ENCODE measurements around the gene IDI1.
"Not testable (repeated sequence)": the region's sequence is repeated elsewhere in the genome, so short reads cannot be mapped to it uniquely, and the experiment has no call there.

The IDI1 gene

DNA sequence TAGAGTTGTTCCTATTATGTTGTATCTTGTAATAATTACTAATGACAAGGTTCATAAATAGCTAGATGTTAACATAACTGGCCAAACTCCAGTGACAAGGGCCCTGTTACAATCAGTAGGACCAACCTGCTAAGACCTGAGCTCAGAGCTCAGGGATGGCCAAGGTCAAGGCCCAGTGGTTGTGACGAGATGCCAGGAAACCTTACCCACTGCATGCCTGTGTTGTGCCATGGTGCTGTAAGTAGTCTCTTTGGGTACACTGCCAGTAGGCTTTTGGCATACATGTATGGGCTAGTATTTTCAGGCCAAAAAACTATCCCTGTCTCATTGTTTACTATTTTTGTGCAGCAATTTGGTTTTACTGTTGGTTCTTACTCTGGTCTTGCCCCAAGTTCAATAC, 15.3 kb downstream of the IDI1 start:
- DNase-seq = no peak

DNA sequence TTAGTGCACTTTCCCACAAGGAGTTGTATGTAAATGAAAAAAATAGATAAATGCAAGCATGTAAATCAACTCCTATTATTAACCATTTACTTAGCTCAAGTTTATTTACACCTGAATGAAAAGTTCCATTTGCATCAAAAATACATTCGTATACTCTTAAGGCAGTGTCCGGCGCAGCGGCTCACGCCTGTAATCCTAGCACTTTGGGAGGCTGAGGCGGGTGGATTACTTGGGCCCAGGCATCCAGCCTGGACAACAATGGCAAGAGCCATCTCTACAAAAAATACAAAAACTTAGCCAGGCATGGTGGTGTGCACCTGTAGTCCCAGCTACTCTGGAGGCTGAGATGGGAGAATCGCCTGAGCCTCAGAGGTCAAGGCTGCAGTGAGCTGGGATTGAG, 19.1 kb downstream of the IDI1 start:
- DNase-seq = no peak

DNA sequence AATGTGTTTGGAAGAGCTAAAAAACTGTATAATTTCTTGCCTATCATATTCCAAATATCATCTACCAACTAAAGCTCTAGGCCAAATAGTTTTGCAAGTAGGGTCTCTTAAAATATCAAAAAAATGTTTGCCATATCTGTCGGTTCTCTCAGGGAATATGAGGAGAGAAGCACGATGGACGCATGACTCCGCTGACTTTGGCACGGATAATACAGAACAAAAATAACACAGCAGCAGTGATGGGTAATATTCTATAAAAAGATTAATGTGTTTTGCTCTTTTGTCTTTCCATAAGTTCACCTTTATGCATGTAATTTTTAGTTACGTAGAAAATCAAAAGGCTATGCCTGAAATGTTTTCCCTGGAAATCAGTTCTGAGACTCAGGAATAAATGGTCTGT, 22.3 kb downstream of the IDI1 start:
- DNase-seq = no peak

DNA sequence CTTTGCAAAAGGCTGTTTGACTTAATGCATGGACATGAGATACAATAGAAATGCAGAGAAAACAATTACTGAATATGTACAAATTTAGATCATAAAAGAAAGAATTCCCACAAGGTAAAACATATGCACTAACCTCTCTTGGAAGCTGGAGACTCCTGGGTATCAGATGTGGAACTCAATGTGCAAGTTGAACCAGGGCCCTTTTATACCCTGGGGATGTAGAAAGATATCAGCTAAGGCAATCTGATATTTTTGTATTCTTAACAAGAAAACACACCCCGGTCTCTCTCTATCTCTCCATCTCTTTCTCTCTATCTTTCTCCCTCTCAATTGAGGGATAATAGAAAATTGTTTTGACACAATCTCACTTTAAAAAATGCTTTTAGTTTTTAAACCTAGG, 23.2 kb downstream of the IDI1 start, which contains the start of gene IDI2:
Gene IDI2, minus strand, starts transcription at position 177 of the 400 bp plus-strand sequence. CDS start 1,136 bp downstream, outside the sequence.
- no peak for DNase-seq

DNA sequence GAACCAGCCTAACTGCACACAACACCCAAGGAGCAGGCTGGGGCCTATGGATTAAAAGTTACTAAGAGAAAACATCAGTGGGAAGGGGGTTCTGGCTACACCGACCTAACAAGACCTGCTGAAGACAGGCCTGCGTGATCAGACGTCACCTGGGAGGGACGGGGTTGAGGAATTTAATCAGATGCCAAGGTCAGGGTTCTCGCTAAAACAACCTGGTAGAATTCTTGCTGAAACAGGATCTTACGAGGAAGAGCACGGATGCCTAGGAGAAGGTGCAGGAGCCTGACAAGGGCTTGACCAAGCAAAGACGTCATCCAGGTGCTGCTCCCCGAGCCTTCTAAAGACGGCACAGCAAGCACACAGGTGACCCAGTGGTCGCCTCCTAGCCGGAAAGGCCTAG, 24.8 kb downstream of the IDI1 start:
- no peak for DNase-seq

DNA sequence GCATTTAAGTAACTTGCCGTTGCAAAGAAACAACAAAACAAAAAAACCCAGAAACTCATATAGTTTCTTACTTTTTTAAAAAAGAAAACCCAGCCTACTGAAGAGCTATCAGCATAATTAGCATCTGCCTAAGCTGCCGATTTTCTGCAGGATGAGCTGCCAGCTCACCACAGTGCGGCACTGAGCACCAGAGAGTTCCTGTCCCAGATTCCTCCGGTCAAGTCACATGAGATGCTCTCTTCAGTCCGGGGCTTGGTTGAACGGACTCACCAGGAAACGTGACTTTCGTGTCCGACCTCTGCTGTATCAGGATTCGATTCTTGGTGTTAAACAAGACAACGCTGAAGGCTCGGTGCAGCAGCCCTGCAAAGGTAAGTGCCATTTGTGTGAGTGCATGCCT, 26.5 kb downstream of the IDI1 start:
- no peak for DNase-seq

DNA sequence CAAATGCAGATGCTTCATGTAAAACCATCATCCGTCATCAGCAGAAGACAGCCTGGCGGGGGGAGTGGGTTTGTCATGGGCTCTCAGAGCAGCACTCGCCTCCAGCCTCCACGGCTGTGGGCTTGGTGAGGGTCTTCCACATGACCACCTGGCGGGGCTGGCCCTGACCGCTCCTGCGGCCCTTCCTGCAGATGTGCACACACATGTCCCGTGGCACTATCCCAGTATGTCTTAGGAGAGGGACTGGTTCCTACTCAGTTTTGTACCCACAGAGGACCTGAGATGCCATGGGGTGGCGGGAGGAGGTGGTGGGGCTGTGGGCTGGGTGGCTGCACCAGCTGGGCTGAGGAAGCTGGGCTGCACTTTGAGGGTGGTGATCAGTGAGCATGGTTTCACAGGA, 28.0 kb downstream of the IDI1 start:
- no peak for DNase-seq

DNA sequence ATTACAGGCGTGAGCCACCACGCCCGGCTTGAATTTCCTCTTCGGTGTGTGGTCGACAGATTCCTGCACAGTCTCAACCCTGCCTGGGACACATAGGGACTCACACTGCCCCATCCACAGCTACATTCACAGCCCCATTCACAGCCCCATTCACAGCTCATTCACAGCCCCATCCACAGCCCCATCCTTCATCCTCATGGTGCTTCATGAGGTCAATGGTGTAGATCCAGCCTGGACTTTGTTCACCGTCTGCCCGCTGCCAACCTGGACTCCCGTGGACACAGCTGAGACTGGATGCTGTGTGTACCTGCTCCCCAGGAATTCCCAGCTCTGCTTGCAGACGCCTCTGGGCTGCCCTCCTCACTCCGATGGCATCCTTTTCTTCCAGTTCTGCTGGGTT, 28.5 kb downstream of the IDI1 start:
- DNase-seq = no peak

DNA sequence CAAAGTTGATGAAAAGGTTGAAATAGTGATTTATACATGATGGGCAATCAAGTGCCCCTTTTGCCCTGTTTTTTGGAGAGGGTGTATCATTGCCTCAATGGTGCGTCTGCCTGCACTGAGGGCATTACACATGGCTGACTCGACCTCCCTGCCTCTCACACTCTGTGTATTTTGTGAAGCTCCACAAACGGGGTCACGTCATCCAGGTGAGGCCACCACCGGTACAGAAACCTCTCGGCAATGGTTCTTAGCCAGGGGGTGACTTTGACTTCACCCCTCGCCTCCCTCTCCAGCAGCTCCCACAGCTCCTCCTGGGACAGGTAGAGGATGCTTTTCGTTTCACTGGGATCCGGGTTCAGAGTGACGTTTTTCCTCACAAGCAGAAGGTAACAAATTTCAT, 29.6 kb downstream of the IDI1 start:
- DNase-seq = no peak

DNA sequence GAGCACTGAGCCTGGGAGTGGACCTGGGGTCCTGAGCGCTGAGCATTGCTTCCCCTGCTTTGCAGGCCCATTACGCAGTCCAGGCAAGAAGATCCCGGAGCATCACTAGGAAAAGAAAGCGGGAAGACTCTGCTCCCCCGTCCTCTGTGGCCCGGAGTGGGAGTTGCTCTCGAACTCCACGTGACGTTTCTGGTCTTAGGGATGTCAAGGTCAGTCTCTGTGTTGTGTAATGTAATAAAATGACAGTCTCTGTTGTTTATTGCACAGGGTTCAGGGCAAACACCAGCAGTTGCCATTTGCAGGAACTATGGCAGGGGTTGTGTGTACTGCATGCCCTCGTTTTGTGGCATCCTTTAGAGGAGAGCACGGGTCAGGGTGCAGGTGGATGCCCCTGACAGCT, 33.2 kb downstream of the IDI1 start:
- DNase-seq = no peak

DNA sequence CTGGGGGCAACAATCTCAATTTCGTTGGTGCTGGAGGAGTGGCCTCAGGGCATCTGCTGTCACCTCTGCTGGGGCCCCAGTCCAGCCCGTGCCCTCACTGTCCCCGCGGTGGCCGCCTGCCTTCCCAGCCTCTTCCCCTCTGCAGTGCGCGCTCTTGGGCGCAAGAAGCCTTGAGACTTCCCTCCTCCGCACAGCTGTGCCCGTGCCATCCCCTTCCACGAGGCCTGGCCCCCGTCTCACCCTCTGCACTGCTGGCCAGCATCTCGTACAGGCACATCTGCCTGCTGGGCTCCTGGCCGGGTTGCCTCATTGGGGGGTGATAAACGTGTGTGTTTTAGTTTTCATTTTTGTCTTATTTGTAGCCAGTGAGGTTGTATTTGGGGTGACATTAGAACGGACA, 37.2 kb downstream of the IDI1 start:
- no peak for DNase-seq

DNA sequence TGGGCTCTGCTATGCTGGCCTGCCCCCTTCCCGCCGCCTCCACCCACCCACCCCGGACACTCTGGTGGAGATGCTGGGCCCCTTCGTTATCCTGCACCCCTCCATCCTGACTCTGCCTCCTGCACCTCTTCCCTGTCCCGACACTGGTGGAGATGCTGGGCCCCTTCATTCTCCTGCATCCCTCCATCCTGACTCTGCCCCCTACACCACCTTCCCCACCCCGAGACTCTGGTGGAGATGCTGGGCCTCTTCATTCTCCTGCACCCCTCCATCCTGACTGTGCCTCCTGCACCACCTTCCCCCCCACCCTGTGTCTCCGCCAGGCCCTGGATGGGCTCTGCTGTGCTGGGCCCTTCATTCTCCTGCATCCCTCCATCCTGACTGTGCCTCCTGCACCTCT, 38.2 kb downstream of the IDI1 start:
- DNase-seq = no peak

DNA sequence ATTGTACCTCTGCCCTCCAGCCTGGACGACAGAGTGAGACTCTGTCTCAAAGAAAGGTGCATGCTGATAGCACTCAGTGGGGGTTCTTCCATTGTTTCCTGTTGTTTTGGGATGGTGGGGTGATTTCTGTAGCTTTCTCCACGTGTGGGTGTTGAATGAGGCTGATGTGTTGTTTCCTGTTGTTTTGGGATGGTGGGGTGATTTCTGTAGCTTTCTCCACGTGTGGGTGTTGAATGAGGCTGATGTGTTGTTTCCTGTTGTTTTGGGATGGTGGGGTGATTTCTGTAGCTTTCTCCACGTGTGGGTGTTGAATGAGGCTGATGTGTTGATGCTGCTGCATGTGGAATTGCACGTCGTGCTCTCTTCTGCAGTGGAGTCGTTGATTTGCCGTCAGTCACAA, 39.0 kb downstream of the IDI1 start:
- DNase-seq = not testable (repeated sequence)

DNA sequence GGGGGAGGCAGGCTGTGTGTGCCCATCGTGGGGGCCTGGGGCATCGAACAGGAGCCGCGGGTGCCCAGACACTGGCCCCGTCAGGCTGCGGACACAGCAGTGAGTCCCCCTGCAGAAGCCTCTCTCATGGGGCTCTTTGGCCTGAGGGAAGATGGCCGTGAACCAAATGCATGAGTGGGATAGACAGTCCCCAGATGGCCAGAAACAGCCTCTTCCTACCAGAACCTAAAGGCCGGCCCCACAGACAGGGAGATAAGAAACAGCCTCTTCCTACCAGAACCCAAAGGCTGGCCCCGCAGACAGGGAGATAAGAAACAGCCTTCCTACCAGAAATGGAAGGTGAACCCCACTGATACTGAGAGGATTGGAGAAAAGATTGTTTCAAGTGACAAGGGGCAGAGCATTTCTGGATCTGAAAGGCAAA, 39.8 kb downstream of the IDI1 start:
- no peak for DNase-seq

DNA sequence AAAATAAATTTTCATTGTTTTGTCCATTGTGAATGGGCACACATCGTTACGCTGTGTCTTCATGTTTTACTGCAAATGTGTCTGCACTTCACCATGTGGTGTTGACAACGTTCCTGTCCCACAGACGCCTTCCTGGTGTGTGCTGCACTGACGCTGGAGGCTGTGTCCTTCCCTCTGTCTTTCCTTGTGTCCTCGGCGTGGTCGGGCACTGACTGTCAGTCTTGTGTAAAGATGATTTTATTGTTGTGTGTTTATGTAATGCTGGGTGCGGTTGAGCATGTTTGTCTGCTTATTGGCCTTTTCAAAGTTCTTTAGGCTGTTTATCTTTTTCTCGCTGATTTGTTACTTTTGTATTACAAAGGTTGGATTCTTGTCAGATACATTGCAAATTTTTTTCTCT, 41.3 kb downstream of the IDI1 start:
- no peak for DNase-seq

DNA sequence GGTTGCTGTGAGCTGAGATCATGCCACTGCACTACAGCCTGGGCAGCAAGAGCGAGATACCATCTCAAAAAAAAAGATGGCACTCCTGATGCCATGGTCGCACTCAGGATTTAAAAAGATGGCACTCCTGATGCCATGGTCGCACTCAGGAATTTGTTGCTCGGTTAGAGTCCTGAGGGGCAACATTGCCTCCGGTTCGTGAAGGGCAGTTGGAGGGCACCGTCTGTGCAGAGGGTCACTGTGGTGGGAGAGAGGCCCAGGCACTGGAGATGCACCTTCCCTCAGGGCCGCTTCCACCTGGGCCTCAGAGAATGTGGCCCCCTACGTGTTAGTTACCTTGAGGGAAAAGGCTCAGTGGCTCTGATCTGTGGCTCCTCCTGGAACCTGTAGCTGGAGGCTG, 42.3 kb downstream of the IDI1 start:
- DNase-seq = no peak

DNA sequence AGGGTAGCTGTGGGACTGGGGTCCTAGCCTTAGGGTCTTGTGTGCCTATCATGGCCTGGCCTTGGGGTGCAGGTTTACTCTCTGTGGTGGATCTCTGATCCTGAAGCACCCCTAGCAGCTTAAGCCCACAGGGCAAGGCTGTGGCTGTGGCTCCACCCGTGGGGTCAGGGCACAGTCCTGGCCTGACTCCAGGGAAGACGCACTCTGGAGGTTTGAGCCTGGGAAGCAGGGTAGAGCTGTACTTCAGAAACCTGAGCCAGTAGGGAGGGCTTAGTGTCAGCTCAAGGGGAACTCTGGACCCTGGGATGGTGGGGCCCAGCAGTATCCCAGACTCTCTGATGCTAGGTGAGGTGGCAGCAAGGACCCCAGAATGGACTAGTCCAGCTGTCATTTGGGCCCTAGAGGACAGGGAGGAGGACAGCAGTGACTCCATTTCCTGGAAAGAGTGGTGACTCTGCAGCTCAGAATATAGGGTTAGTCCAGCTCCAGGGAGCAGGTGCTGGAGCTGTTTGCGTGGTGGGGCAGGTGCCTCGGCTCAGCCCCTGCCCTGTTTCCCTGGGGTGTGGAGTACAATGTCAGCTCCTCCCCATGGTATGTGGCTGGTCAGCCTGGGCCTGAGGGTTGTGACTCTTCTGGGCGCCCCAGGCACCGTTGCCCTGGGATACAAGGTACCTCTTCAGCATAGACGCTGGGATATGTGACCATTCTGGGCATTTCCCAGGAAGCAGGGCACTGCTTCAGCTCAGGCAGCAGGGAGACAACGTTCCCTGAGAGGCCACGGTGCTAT, 44.8 kb downstream of the IDI1 start:
- no peak for DNase-seq

DNA sequence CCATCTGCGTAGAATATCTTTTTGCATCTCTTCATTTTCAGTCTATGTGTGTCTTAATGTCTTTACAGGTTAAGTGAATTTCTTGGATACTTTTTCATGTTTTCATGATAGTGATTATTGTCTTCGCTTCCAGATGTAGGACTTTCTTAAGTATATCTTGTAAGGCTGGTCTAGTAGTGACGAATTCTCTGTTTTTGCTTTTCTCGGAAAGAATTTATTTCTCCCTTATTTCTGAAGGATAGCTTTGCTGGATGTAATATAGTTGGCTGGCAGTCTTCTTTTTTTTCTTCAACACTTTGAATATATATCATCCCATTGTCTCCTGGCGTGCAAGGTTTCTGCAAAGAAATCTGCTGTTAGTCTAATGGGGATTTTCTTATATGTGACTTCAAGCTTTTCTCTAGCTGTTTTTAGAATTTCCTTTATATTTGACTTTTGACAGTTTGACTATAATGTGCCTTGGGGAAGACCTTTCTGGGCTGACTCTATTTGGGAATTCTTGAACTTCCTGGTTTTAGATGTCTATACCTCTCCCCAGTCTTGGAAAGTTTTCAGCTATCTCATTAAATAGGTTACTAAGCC, 46.4 kb downstream of the IDI1 start:
- DNase-seq = no peak

DNA sequence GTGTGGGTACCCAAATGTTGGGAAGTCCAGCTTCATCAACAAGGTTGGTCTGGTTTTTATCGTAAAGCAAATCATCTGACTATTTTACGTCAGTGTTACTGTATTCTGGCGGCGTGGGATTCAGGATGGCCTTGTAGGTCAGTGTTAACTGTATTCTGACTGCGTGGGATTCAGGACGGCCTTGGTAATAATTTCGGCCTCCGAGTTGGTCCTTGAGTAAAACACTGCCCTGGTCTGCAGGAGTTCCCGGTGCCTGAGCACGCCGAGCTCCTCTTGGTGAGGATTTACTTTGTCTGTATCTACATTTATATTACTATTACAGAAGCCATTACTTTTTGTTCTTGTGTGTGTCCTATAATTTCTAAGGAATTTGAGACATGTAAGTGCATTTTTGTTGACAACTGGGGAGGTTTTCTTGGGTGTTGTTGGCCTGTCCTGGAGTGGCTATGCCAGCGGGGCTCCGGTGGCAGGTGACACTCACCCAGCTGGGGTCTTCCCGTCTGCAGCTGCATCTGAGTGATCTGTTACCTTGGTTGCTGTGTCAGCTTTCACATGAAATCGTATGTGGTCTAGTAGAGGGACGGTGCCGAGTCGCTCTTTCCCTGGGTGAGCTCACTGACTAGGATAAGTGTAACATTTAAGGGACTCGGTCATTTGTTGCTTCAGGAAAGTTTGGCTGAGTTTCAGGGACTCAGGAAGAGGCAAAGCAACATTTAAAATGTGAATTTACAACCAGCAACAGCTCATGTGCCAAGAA, 51.5 kb downstream of the IDI1 start:
- no peak for DNase-seq

DNA sequence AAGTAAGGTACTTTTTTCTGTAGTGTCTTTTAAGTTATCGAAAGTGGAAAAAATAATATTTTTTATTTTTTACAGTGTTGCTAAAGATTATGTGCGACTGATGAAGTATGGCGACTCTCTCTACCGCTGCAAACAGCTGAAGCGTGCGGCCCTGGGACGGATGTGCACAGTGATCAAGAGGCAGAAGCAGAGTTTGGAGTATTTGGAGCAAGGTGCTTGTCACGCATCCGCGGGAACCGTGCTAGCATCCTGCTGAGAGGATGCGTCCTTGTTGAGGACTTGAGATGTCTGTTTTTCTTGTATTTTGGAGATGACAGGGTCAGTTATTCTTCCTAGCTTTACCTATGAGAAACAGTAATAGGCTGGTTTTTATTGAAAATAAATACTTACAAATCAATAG, 52.9 kb downstream of the IDI1 start:
- no peak for DNase-seq

DNA sequence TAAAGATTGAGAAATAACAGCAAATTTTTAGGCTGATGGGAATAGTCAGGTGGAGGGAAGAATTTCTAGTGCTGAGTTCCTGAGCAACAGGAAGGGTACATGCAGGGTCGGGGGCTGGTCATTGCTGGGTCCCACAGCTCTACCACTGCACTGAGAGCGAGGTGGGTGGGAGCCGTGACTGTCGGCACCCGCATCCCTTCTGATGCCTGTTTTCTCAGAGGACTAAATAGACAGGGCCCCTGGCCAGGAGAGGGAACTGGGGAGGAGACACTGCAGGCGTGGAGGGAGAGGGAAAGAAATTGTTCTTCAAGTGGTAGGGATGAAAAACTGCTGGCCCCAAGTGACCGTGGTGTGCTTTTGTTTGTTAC, 53.4 kb downstream of the IDI1 start:
- no peak for DNase-seq

DNA sequence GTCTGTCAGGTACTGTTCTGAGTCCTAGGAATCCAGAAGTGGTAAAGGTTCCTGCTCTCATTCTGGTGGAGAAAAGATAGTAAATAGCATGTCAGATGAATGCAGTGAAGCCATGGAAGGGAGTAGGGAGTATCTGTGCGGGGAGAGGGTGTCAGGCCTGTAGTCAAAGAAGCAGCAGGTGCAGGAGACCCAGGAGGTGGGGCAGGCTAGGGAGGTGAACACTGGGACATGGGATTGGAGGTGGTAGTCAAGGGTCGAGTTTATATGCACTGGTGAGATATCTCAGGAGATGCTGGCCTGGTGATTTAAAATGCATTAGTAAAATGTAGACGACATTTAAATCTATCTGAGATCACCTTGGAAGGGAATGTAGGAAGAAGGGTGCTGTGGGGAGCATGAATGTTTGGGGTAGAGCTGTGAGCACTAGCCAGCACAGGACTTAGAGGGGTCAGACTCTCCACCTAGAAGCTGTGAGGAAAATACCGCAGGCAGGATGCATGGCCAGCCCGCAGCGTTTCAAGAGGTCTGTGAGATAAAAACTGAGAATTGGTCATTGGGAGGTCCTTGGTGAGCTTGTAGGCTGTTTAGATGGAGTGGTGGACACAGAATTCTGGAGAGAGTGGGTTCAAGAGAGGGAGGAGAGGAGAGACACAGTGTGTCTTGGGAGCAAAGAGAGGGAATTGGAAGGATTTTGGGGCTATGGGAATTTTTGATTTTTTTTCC, 53.9 kb downstream of the IDI1 start:
- DNase-seq = no peak

DNA sequence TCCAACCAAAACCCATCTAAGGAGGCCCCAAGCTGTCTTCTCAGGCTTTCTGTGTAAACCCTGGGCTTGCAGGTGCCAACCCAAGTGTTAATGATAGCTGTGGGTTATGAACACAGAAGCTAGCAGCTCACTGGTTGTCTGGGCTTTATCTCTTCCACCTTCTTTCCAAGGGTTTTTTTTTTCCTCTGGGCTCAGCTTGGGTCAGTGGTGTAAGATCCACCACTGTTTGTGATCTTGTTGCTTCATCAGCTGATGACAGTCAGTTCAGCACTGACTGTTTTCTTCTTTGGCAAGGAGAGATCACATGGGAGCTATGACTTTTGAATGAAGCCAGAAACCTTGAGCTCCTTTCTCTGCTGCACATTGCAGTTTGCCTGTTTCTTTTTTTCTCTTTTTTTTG, 56.0 kb downstream of the IDI1 start:
- no peak for DNase-seq

DNA sequence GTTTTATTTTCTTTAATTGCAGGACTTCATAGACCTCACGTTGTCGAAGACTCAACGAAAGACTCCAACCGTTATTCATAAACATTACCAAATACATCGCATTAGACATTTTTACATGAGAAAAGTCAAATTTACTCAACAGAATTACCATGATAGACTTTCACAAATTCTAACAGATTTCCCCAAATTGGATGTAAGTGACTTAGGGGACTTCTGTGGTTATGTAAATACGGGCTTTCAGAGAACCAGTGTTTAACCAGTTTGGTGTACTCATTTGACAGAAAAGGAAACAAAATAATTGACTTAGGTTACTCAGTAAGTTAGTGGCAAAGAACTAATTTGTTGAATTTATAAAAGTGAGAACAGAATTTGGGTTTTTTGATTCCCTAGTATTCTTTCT, 56.5 kb downstream of the IDI1 start:
- no peak for DNase-seq

Measured in NCI-H2029 (cell line).